Spleen (tissue), 11 donors: ENCODE data around the gene MYOF. TPM values are rescaled to one million over a fixed set of nuclear protein-coding genes. Genes with fewer than 3 reads are reported as not detected.

ENCODE experiments used
- DNase-seq: peaks from one replicate; pipeline ENCODE4 v3.0.0-alpha.2; 2020
- H3K27ac ChIP-seq, 8 donors: fragments of 200-600 bp; sonication (generic) in 7 of 8; 1 replicate in 4 of 8; 2 replicates in 4 of 8; pipeline versions ENCODE4 v1.5.0 to v1.8.0; 2016 to 2021; ENCODE audit warnings: inconsistent platforms in 4 of 8, mild to moderate bottlenecking in 4 of 8, moderate library complexity in 1 of 8
- H3K27me3 ChIP-seq, 7 donors: fragments of 200-600 bp; sonication (generic) in 6 of 7; replicated peaks in 1 of 7; 1 replicate in 4 of 7; 2 replicates in 3 of 7; pipeline versions ENCODE4 v1.5.0 to v1.8.0; 2016 to 2021; ENCODE audit warnings: inconsistent platforms in 3 of 7, mild to moderate bottlenecking in 1 of 7
- H3K36me3 ChIP-seq, 6 donors: fragments of 200-600 bp; sonication (generic) in 5 of 6; 1 replicate in 4 of 6; 2 replicates in 2 of 6; pipeline versions ENCODE4 v1.5.0 to v1.8.0; 2016 to 2021; ENCODE audit warnings: inconsistent platforms in 2 of 6
- H3K4me1 ChIP-seq, 6 donors: fragments of 200-600 bp; sonication (generic) in 5 of 6; 1 replicate in 3 of 6; 2 replicates in 3 of 6; pipeline versions ENCODE4 v1.5.0 to v1.8.0; 2016 to 2021; ENCODE audit warnings: inconsistent platforms in 3 of 6
- H3K4me3 ChIP-seq, 8 donors: fragments of 200-600 bp; sonication (generic) in 7 of 8; 1 replicate in 4 of 8; 2 replicates in 4 of 8; pipeline versions ENCODE4 v1.5.0 to v1.8.0; 2016 to 2021; ENCODE audit warnings: inconsistent platforms in 4 of 8, mild to moderate bottlenecking in 4 of 8, moderate library complexity in 2 of 8
- H3K9me3 ChIP-seq, 8 donors: fragments of 200-600 bp; sonication (generic) in 7 of 8; 1 replicate in 4 of 8; 2 replicates in 4 of 8; pipeline versions ENCODE4 v1.5.0 to v1.8.0; 2016 to 2021; ENCODE audit warnings: inconsistent platforms in 4 of 8
- CTCF ChIP-seq, 11 experiments: fragments of 200-600 bp in 7 of 11; fragments of 450-650 bp in 4 of 11; sonication (generic) in 4 of 11; IDR thresholded peaks in 8 of 11; conservative IDR thresholded peaks in 3 of 11; 1 replicate in 7 of 11; 2 replicates in 4 of 11; pipeline versions ENCODE4 v1.4.0 to v1.8.0; 2016 to 2021; ENCODE audit warnings: antibody characterized with exemption in 11 of 11, inconsistent platforms in 4 of 11, mild to moderate bottlenecking in 1 of 11
- POLR2A ChIP-seq, 3 donors: fragments of 450-650 bp; IDR thresholded peaks; one replicate each; pipeline ENCODE4 v1.5.1; 2017; ENCODE audit warnings: antibody characterized with exemption in 3 of 3, mild to moderate bottlenecking in 1 of 3
- POLR2AphosphoS5 ChIP-seq, 3 donors: sonication (generic); formaldehyde crosslinking; IDR thresholded peaks; one replicate each; pipeline ENCODE4 v1.5.1; 2017; ENCODE audit warnings: antibody characterized with exemption in 3 of 3
- WGBS, 5 donors: extraction: QIAGEN DNeasy Blood & Tissue Kit in 3 of 5; methylation state at CpG; one replicate each; pipeline versions ENCODE4 v1.1.5 to v1.1.7; 2013 to 2018; 5-methylcytosine and 5-hydroxymethylcytosine counted together
- intact Hi-C: fragments of 100-400 bp; cut with DNase I; formaldehyde crosslinking; loops from one replicate; pipeline ENCODE4 v1.15.0; 2023; ENCODE audit warnings: low total_unique reads
- polyA plus RNA-seq, 3 donors: library from polyadenylated mRNA; stranded (reverse); fragments of 200-250 nt; gene quantifications; one replicate each; pipeline ENCODE4 v1.2.1, GENCODE V29; 2013
- total RNA-seq, 7 donors: library from RNA; depleted of rRNA in 3 of 7; stranded (reverse); fragments of >200 nt in 3 of 7; fragmentation: NEBNext Ultra II Directional in 4 of 7; extraction: Animal tissue kit (Norgen Biotek cat#: 25700) in 4 of 7; gene quantifications; one replicate each; pipeline versions ENCODE4 v1.1.0 to v1.2.1, GENCODE V29; 2016 to 2021
- donor health status: healthy with polysubstance abuse.
- donor health status: DM: no; HTN: no; CAD: no; lungs with moderate emphysema.
- donor health status: DM: no; HTN: no; CAD: no.
- donor health status: Bipolar disorder and iron deficiency.
- donor health status: healthy.
- donor health status: DM: no; HTN: no; CAD: no.
- donor health status: DM: yes; HTN: yes; CAD: no.

The MYOF gene
- total and polyA plus RNA-seq, 10 donors, result 1.5 to 50.8 (median 20.9) TPM

GRCh38 chr10:93417921-93418320, 64.2 kb downstream of the MYOF start:
- 58 to 79% (median 70%) methylated on average over 3 of the region's 3 CpGs for WGBS, 5 donors
- H3K36me3 ChIP-seq, result no peaks in the 10 kb centered on the region
- no peaks in the 10 kb centered on the region for H3K9me3 ChIP-seq
- no peak overlapping the region for H3K4me3 ChIP-seq
- H3K27ac ChIP-seq, result no peak overlapping the region
- peaks cover 7 to 51% (median 19%) of the 10 kb centered on the region in 6 donors for H3K4me1 ChIP-seq
- H3K27me3 ChIP-seq, result no peaks in the 10 kb centered on the region
- no peak for TF ChIP-seq CTCF (IDR thresholded peaks at IDR 0.05 in 8 of 11, conservative IDR thresholded peaks at IDR 0.05 in 3 of 11)
- TF ChIP-seq POLR2A (IDR thresholded peaks at IDR 0.05), result no peak
- no peak for TF ChIP-seq POLR2AphosphoS5 (IDR thresholded peaks at IDR 0.05)
- no peak for DNase-seq
- intact Hi-C loops, result no loop called here

GRCh38 chr10:93417266-93417665, 64.9 kb downstream of the MYOF start:
- no peaks in the 10 kb centered on the region for H3K9me3 ChIP-seq
- H3K27ac ChIP-seq, result no peak overlapping the region
- H3K36me3 ChIP-seq, result no peaks in the 10 kb centered on the region
- DNase-seq, result no peak
- WGBS, 5 donors, result 79 to 91% (median 85%) methylated on average over 3 of the region's 3 CpGs
- H3K4me3 ChIP-seq, result no peak overlapping the region
- peaks cover 14 to 55% (median 26%) of the 10 kb centered on the region in 6 donors for H3K4me1 ChIP-seq
- no peaks in the 10 kb centered on the region for H3K27me3 ChIP-seq
- TF ChIP-seq POLR2AphosphoS5 (IDR thresholded peaks at IDR 0.05) (no peak), POLR2A (IDR thresholded peaks at IDR 0.05) (no peak), CTCF (IDR thresholded peaks at IDR 0.05 in 8 of 11, conservative IDR thresholded peaks at IDR 0.05 in 3 of 11) (no peak)
- intact Hi-C loops, result no loop called here

GRCh38 chr10:93416824-93417223, 65.3 kb downstream of the MYOF start:
- 93 to 99% (median 94%) methylated on average over 4 of the region's 4 CpGs for WGBS, 5 donors
- no peak for DNase-seq
- no peaks in the 10 kb centered on the region for H3K9me3 ChIP-seq
- no peaks in the 10 kb centered on the region for H3K36me3 ChIP-seq
- H3K4me1 ChIP-seq, result peaks cover 15 to 54% (median 26%) of the 10 kb centered on the region in 6 donors
- H3K4me3 ChIP-seq, result no peak overlapping the region
- TF ChIP-seq POLR2A (IDR thresholded peaks at IDR 0.05) (no peak), POLR2AphosphoS5 (IDR thresholded peaks at IDR 0.05) (no peak), CTCF (IDR thresholded peaks at IDR 0.05 in 8 of 11, conservative IDR thresholded peaks at IDR 0.05 in 3 of 11) (no peak)
- intact Hi-C loops, result no loop called here
- no peaks in the 10 kb centered on the region for H3K27me3 ChIP-seq
- no peak overlapping the region for H3K27ac ChIP-seq

- H3K4me1 ChIP-seq, result peaks cover 15 to 43% (median 22%) of the 10 kb centered on the region in 6 donors
- H3K27me3 ChIP-seq, result no peaks in the 10 kb centered on the region
- H3K9me3 ChIP-seq, result no peaks in the 10 kb centered on the region
- TF ChIP-seq CTCF (IDR thresholded peaks at IDR 0.05 in 8 of 11, conservative IDR thresholded peaks at IDR 0.05 in 3 of 11), result no peak
- no peak for TF ChIP-seq POLR2A (IDR thresholded peaks at IDR 0.05)
- no peak for TF ChIP-seq POLR2AphosphoS5 (IDR thresholded peaks at IDR 0.05)
- no peak overlapping the region for H3K27ac ChIP-seq
- no peaks in the 10 kb centered on the region for H3K36me3 ChIP-seq
- no peak overlapping the region for H3K4me3 ChIP-seq
- 78 to 90% (median 86%) methylated on average over 6 of the region's 6 CpGs for WGBS, 5 donors
- intact Hi-C loops, result no loop called here
- no peak for DNase-seq
Measured at GRCh38 chr10:93415693-93416092, 66.4 kb downstream of the MYOF start.
